Natural killer cell (primary cell): ENCODE results near the gene RAB18. TPM values are rescaled to one million over a fixed set of nuclear protein-coding genes. Genes with fewer than 3 reads are reported as not detected.
"Not testable (repeated sequence)": the region's sequence is repeated elsewhere in the genome, so short reads cannot be mapped to it uniquely, and the experiment has no call there.

Experiments used
- ATAC-seq, 3 donors: fragments of 150-1000 bp in 2 of 3; fragments of 200-7000 bp in 1 of 3; cut with Tn5 transposase; 1 replicate in 1 of 3; 2 replicates in 2 of 3; pipeline ENCODE4 v1.10.0; 2021; ENCODE audit warnings: mild to moderate bottlenecking in 2 of 3, moderate library complexity in 2 of 3
- DNase-seq, 2 donors: peaks; one replicate each; pipeline versions ENCODE4 v3.0.0 to v3.0.0-alpha.2; 2013 to 2021; ENCODE audit warnings: mixed read lengths in 1 of 2
- H3K27ac ChIP-seq: one replicate; pipeline ENCODE4 v1.5.1; 2013; ENCODE audit warnings: mild to moderate bottlenecking, low read length
- H3K27me3 ChIP-seq: one replicate; pipeline ENCODE4 v1.6.1; 2013; ENCODE audit warnings: low read length; ENCODE audit not compliant: control insufficient read depth, insufficient read depth
- H3K36me3 ChIP-seq: one replicate; pipeline ENCODE4 v1.6.1; 2013; ENCODE audit warnings: low read length; ENCODE audit not compliant: control insufficient read depth, insufficient read depth
- H3K4me1 ChIP-seq: one replicate; pipeline ENCODE4 v1.6.1; 2013; ENCODE audit warnings: low read length; ENCODE audit not compliant: control insufficient read depth, insufficient read depth
- H3K4me3 ChIP-seq: one replicate; pipeline ENCODE4 v1.5.1; 2013; ENCODE audit warnings: low read length
- H3K9me3 ChIP-seq: one replicate; pipeline ENCODE4 v1.6.1; 2013; ENCODE audit warnings: low read length; ENCODE audit not compliant: control insufficient read depth, insufficient read depth
- H3K27ac Mint-ChIP-seq, 2 donors: one replicate each; pipeline ENCODE4 v1.8.0; 2022; ENCODE audit warnings: mild to moderate bottlenecking in 2 of 2, mixed read lengths in 2 of 2, moderate library complexity in 1 of 2
- H3K27me3 Mint-ChIP-seq, 2 donors: one replicate each; pipeline ENCODE4 v1.8.0; 2022; ENCODE audit warnings: low read depth in 2 of 2, mixed read lengths in 2 of 2
- H3K36me3 Mint-ChIP-seq: one replicate; pipeline ENCODE4 v1.8.0; 2022; ENCODE audit warnings: mixed read lengths
- H3K4me1 Mint-ChIP-seq, 2 donors: one replicate each; pipeline ENCODE4 v1.8.0; 2022; ENCODE audit warnings: mixed read lengths in 2 of 2
- H3K4me3 Mint-ChIP-seq: one replicate; pipeline ENCODE4 v1.8.0; 2022; ENCODE audit warnings: mild to moderate bottlenecking, moderate library complexity, mixed read lengths
- H3K9me3 Mint-ChIP-seq, 2 donors: one replicate each; pipeline ENCODE4 v1.8.0; 2022; ENCODE audit warnings: mixed read lengths in 2 of 2
- CTCF ChIP-seq: fragments of 200-600 bp; IDR thresholded peaks from one replicate; pipeline ENCODE4 v1.8.0; 2022; ENCODE audit warnings: antibody characterized with exemption
- WGBS: methylation state at CpG from one replicate; pipeline ENCODE4 v1.1.7; 2013; ENCODE audit warnings: missing lambda C conversion rate; ENCODE audit not compliant: insufficient coverage; 5-methylcytosine and 5-hydroxymethylcytosine counted together
- intact Hi-C: fragments of 100-400 bp; cut with micrococcal nuclease; formaldehyde crosslinking; loops from one replicate; pipeline ENCODE4 v1.14.2; 2022
- total RNA-seq, 4 donors: library from RNA; stranded (reverse); fragments of 120-200 nt in 1 of 4; gene quantifications; one replicate each; pipeline versions ENCODE4 v1.2.3 to v1.2.4, GENCODE V29; 2013 to 2022

RAB18 gene
- total RNA-seq, 3 donors from 2014 or later (not counting 1 experiment from before 2014, with no cell fraction given) = 122 to 132 (median 122) TPM

DNA sequence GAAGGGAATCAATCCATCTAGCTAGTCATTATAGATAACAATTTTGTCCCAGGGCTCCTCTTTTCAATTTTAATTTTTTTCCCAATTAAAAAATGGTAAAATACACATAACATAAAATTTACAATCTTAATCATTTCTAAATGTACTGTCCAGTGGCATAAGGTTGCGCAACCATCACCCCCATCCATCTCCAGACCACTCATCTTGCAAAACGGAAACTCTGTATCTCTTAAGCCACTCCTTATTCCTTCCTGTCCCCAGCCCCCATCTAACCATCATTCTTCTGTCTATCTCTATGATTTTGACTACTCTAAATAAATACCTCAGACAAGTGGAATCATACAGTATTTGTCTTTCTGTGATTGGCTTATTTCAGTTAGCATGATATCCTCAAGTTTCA lies 46.1 kb upstream of the RAB18 start:
- Mint-ChIP-seq H3K36me3 (no peaks in the 10 kb centered on the region), H3K9me3 (no peaks in the 10 kb centered on the region), H3K27ac (no peak overlapping the region), H3K4me3 (no peak overlapping the region), H3K27me3 (peaks cover 0 to 6% of the 10 kb centered on the region in 2 donors), H3K4me1 (peaks cover 5 to 8% of the 10 kb centered on the region in 2 donors)
- Histone ChIP-seq H3K4me1 (peaks cover 6% of the 10 kb centered on the region), H3K36me3 (no peaks in the 10 kb centered on the region), H3K4me3 (no peak overlapping the region), H3K9me3 (no peaks in the 10 kb centered on the region), H3K27me3 (no peaks in the 10 kb centered on the region), H3K27ac (no peak overlapping the region)
- DNase-seq = no peak
- peak in 1 of 3 donors; percentile 74 for ATAC-seq
- intact Hi-C loops = no loop called here
- no peak for TF ChIP-seq CTCF
- WGBS = 13% methylated on average over 2 of the region's 2 CpGs

DNA sequence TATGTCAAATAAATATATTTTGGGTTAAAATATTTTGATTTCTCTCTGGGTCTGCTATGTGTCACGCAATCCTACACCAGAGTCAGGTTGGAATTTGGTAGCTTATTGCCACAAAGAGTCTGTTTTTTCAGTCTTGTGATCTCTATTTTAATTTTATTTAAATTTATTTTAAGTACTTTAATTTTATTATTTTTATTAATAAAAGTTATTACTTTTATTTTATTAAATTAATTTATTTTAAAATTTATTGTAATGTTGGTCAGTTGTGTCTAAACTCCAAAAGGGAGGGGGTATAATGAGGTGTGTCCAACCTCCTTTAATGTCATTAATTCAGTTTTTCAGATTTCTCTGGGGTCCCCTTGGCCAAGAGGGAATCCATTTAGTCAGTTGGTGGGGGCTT lies 42.8 kb upstream of the RAB18 start:
- Histone ChIP-seq H3K4me3 (no peak overlapping the region), H3K27ac (no peak overlapping the region), H3K9me3 (no peaks in the 10 kb centered on the region), H3K27me3 (no peaks in the 10 kb centered on the region), H3K4me1 (peaks cover 19% of the 10 kb centered on the region), H3K36me3 (no peaks in the 10 kb centered on the region)
- 100% methylated on average over 1 of the region's 1 CpG for WGBS
- no peak for ATAC-seq
- H3K27ac Mint-ChIP-seq = no peak overlapping the region
- no peaks in the 10 kb centered on the region for H3K9me3 Mint-ChIP-seq
- H3K36me3 Mint-ChIP-seq = no peaks in the 10 kb centered on the region
- TF ChIP-seq CTCF = no peak
- no peak for DNase-seq
- peaks cover 5 to 28% of the 10 kb centered on the region in 2 donors for H3K4me1 Mint-ChIP-seq
- peaks cover 0 to 3% of the 10 kb centered on the region in 2 donors for H3K27me3 Mint-ChIP-seq
- intact Hi-C loops = no loop called here
- H3K4me3 Mint-ChIP-seq = no peak overlapping the region

DNA sequence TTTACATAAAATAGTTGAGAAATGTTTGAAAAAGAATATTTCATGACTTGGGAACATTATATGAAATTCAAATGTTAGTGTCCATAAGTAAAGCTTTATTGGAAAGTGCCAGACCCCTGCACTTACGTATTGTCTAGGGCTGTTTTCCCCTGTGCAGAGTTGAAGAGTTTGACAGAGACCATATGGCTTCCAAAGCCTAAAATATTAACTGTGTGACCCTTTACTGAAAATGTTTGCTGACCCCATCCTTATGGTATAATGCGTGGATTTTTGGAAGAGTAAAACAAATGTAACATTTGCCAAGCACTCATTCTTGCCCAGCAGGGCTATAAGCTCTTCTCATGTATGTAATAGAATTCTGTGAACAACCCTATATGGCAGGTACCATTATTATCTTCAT lies 40.1 kb upstream of the RAB18 start:
- Histone ChIP-seq H3K27ac (no peak overlapping the region), H3K9me3 (no peaks in the 10 kb centered on the region), H3K4me1 (peaks cover 13% of the 10 kb centered on the region), H3K36me3 (no peaks in the 10 kb centered on the region), H3K27me3 (no peaks in the 10 kb centered on the region), H3K4me3 (no peak overlapping the region)
- no peak for DNase-seq
- no peak for ATAC-seq
- Mint-ChIP-seq H3K4me1 (peaks cover 0 to 21% of the 10 kb centered on the region in 2 donors), H3K9me3 (no peaks in the 10 kb centered on the region), H3K27ac (no peak overlapping the region), H3K27me3 (peaks cover 0 to 8% of the 10 kb centered on the region in 2 donors), H3K4me3 (no peak overlapping the region), H3K36me3 (no peaks in the 10 kb centered on the region)
- no peak for TF ChIP-seq CTCF
- intact Hi-C loops = no loop called here
- 82% methylated on average over 2 of the region's 2 CpGs for WGBS

- intact Hi-C loops = no loop called here
- peaks cover 13% of the 10 kb centered on the region for H3K4me1 ChIP-seq
- no peak overlapping the region for H3K4me3 ChIP-seq
- ATAC-seq = peak in 2 of 3 donors; percentile 29 to 73
- H3K4me3 Mint-ChIP-seq = no peak overlapping the region
- H3K27me3 Mint-ChIP-seq = peaks cover 0 to 8% of the 10 kb centered on the region in 2 donors
- peaks cover 0 to 21% of the 10 kb centered on the region in 2 donors for H3K4me1 Mint-ChIP-seq
- H3K9me3 ChIP-seq = no peaks in the 10 kb centered on the region
- no peaks in the 10 kb centered on the region for H3K36me3 Mint-ChIP-seq
- peak overlapping the region in 1 of 2 donors; percentile 29 for H3K27ac Mint-ChIP-seq
- WGBS = 15% methylated on average over 2 of the region's 3 CpGs
- TF ChIP-seq CTCF = no peak
- peak overlapping the region; percentile 41 for H3K27ac ChIP-seq
- H3K36me3 ChIP-seq = no peaks in the 10 kb centered on the region
- DNase-seq = peak in 1 of 2 donors; percentile 47
- H3K27me3 ChIP-seq = no peaks in the 10 kb centered on the region
- no peaks in the 10 kb centered on the region for H3K9me3 Mint-ChIP-seq
Measured at GRCh38 chr10:27464993-27465392, 39.1 kb upstream of the RAB18 start.

DNA sequence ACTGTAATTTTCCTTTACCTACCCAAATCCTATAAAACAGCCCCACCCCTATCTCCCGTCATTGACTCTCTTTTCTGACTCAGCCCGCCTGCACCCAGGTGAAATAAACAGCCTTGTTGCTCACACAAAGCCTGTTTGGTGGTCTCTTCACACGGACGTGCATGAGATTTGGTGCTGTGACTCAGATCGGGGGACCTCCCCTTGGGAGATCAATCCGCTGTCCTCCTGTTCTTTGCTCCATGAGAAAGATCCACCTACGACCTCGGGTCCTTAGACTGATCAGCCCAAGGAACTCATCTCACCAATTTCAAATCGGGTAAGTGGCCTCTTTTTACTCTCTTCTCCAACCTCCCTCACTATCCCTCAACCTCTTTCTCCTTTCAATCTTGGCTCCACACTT lies 38.5 kb upstream of the RAB18 start:
- 89% methylated on average over 8 of the region's 9 CpGs for WGBS
- H3K36me3 ChIP-seq, H3K27me3 Mint-ChIP-seq, H3K4me3 ChIP-seq, H3K36me3 Mint-ChIP-seq, ATAC-seq, H3K27me3 ChIP-seq, H3K9me3 Mint-ChIP-seq, DNase-seq, H3K9me3 ChIP-seq, intact Hi-C loops, H3K27ac ChIP-seq, H3K4me3 Mint-ChIP-seq: not testable (repeated sequence)
- peaks cover 0 to 21% of the 10 kb centered on the region in 2 donors for H3K4me1 Mint-ChIP-seq
- peak overlapping the region in 1 of 2 donors; percentile 29 for H3K27ac Mint-ChIP-seq
- H3K4me1 ChIP-seq = peaks cover 13% of the 10 kb centered on the region
